ENCODE measurements around the gene SUPT5H. TPM values are rescaled to one million over a fixed set of nuclear protein-coding genes. Genes with fewer than 3 reads are reported as not detected.
"Not testable (repeated sequence)": the region's sequence is repeated elsewhere in the genome, so short reads cannot be mapped to it uniquely, and the experiment has no call there.

SUPT5H gene
- total RNA-seq, 1 experiment from 2014 or later = 59.9 TPM

DNA sequence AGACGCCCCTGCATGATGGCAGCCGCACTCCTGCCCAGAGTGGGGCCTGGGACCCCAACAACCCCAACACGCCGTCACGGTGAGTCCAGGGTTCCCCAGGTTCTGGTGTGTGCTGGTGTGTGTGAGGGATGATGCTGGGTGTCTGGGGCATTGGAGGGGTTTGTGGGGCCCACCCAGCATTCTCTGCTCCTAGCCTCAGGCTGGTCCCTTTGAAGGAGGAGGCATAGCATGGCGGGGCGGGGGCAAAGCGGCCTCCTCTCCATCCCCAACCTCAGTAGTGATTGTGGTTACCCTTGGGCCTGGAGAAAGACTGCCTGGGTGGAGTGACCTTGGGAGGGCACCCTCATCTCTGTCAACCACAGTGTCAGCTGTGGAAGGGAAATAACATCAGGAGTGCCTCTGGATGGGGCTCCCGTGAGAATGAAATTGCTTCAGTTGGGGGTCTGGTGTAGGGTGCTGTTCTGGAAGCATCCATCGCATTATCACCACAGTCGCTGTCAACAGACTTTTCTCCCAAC lies 28.1 kb downstream of the SUPT5H start:
- Histone ChIP-seq H3K9ac (ENCODE audit: low read length) (no peak overlapping the region), H3K27ac (ENCODE audit: low read length) (no peak overlapping the region), H3K27me3 (ENCODE audit: low read length) (no peaks in the 10 kb centered on the region), H4K20me1 (ENCODE audit: low read length) (no peaks in the 10 kb centered on the region), H3K36me3 (ENCODE audit: low read depth, low read length) (peaks cover 30% of the 10 kb centered on the region; the same call in 1 of the 2 replicates), H3K4me1 (ENCODE audit: insufficient read depth, low read length) (no peaks in the 10 kb centered on the region), H3K79me2 (ENCODE audit: low read length) (no peaks in the 10 kb centered on the region), H3K4me2 (ENCODE audit: low read length) (no peak overlapping the region), H3K9me3 (ENCODE audit: low read length) (no peaks in the 10 kb centered on the region), H3K9me2 (replicated peaks; ENCODE audit: low read length) (no peaks in the 10 kb centered on the region), H3F3A (ENCODE audit: low read length, unreplicated experiment) (no peaks in the 10 kb centered on the region), H2AFZ (ENCODE audit: low read length) (no peak overlapping the region), H3K4me3 (ENCODE audit: low read length) (no peak overlapping the region)
- no TSS peak for BruUV-seq (replicated peaks)
- DNase-seq (no peak), ATAC-seq (no peak; the same call in 1 of the 2 replicates)
- POLR2A ChIA-PET (ENCODE audit: unreplicated experiment) = no interaction called here
- CTCF ChIA-PET = interaction anchor here (0.6 kb wide), 2 partner anchors 25 to 38 kb away, joined by 3 read pairs; partner anchors contain the start of genes DLL3 and RPS16
- no peak for TF ChIP-seq EZH2 (IDR thresholded peaks at IDR 0.05; ENCODE audit: low read length, unreplicated experiment)
- intact Hi-C loops (cut with micrococcal nuclease) = loop anchor here (10.0 kb wide), 1 partner anchor 61 kb away; the partner anchor contains the start of gene EID2B

DNA sequence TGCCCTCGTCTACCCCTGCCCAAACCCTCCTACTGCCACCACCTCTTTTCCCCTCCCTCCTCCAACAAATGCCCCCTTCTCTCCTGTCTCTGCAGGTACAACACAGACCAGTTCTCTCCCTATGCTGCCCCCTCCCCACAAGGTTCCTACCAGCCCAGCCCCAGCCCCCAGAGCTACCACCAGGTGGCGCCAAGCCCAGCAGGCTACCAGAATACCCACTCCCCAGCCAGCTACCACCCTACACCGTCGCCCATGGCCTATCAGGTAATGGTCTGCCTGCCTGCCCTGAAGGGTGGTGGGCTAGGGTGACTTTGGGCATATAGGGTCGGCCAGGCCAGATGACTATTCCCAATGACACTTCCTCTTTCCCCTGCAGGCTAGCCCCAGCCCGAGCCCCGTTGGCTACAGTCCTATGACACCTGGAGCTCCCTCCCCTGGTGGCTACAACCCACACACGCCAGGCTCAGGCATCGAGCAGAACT lies 28.8 kb downstream of the SUPT5H start:
- no peak overlapping the region for H3K4me2 ChIP-seq (ENCODE audit: low read length)
- ChIA-PET CTCF (interaction anchor here (0.6 kb wide), 2 partner anchors 25 to 39 kb away, joined by 3 read pairs; partner anchors contain the start of genes DLL3 and RPS16), POLR2A (ENCODE audit: unreplicated experiment) (no interaction called here)
- H3K79me2 ChIP-seq (ENCODE audit: low read length) = no peaks in the 10 kb centered on the region
- H3K4me1 ChIP-seq (ENCODE audit: insufficient read depth, low read length) = no peaks in the 10 kb centered on the region
- H2AFZ ChIP-seq (ENCODE audit: low read length) = no peak overlapping the region
- H3K9me2 ChIP-seq (replicated peaks; ENCODE audit: low read length) = no peaks in the 10 kb centered on the region
- no peak overlapping the region for H3K9ac ChIP-seq (ENCODE audit: low read length)
- no TSS peak for BruUV-seq (replicated peaks)
- H3K9me3 ChIP-seq (ENCODE audit: low read length) = no peaks in the 10 kb centered on the region
- H3F3A ChIP-seq (ENCODE audit: low read length, unreplicated experiment) = no peaks in the 10 kb centered on the region
- no peaks in the 10 kb centered on the region for H4K20me1 ChIP-seq (ENCODE audit: low read length)
- H3K27me3 ChIP-seq (ENCODE audit: low read length) = no peaks in the 10 kb centered on the region
- intact Hi-C loops (cut with micrococcal nuclease) = loop anchor here (10.0 kb wide), 1 partner anchor 61 kb away; the partner anchor contains the start of gene EID2B
- H3K36me3 ChIP-seq (ENCODE audit: low read depth, low read length) = peaks cover 28% of the 10 kb centered on the region; the same call in 1 of the 2 replicates
- TF ChIP-seq, protein P1, sequence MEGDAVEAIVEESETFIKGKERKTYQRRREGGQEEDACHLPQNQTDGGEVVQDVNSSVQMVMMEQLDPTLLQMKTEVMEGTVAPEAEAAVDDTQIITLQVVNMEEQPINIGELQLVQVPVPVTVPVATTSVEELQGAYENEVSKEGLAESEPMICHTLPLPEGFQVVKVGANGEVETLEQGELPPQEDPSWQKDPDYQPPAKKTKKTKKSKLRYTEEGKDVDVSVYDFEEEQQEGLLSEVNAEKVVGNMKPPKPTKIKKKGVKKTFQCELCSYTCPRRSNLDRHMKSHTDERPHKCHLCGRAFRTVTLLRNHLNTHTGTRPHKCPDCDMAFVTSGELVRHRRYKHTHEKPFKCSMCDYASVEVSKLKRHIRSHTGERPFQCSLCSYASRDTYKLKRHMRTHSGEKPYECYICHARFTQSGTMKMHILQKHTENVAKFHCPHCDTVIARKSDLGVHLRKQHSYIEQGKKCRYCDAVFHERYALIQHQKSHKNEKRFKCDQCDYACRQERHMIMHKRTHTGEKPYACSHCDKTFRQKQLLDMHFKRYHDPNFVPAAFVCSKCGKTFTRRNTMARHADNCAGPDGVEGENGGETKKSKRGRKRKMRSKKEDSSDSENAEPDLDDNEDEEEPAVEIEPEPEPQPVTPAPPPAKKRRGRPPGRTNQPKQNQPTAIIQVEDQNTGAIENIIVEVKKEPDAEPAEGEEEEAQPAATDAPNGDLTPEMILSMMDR (conservative IDR thresholded peaks at IDR 0.05; ENCODE audit: low read depth, low read length) = peak; percentile 77
- no peak for TF ChIP-seq EZH2phosphoT487 (IDR thresholded peaks at IDR 0.05; ENCODE audit: borderline replicate concordance, low read length)
- no peak overlapping the region for H3K4me3 ChIP-seq (ENCODE audit: low read length)
- H3K27ac ChIP-seq (ENCODE audit: low read length) = no peak overlapping the region
- peak; percentile 69 for ATAC-seq
- peak; percentile 26 for DNase-seq

DNA sequence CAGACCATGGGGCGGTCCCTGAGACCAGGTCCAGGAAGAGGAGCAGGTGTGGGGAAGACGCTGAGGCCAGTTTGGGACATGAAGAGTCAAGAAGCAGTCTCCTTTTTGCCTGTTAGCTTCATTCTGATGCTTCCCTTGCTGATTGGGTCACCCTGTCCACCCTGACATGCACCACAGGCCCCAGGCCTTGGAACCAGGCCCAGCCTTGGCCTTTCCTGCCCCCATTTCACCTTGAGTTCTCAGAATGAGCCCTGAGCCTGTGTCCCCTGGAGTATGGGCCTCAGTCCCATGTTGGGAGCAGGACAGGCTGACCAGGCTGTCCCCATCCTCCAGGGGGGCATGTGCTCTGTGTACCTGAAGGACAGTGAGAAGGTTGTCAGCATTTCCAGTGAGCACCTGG lies 30.4 kb downstream of the SUPT5H start:
- peaks cover 13% of the 10 kb centered on the region; the same call in 1 of the 2 replicates for H3K36me3 ChIP-seq (ENCODE audit: low read depth, low read length)
- POLR2A ChIA-PET (ENCODE audit: unreplicated experiment) = no interaction called here
- no TSS peak for BruUV-seq (replicated peaks)
- H3K9me2 ChIP-seq (replicated peaks; ENCODE audit: low read length) = no peaks in the 10 kb centered on the region
- H3K4me2 ChIP-seq (ENCODE audit: low read length) = no peak overlapping the region
- intact Hi-C loops (cut with micrococcal nuclease) = loop anchor here (10.0 kb wide), 1 partner anchor 59 kb away; the partner anchor contains the start of gene EID2B
- no peaks in the 10 kb centered on the region for H3K27me3 ChIP-seq (ENCODE audit: low read length)
- H2AFZ ChIP-seq (ENCODE audit: low read length) = no peak overlapping the region
- no peak for ATAC-seq
- no peak overlapping the region for H3K9ac ChIP-seq (ENCODE audit: low read length)
- H3K27ac ChIP-seq (ENCODE audit: low read length) = no peak overlapping the region
- H3K79me2 ChIP-seq (ENCODE audit: low read length) = peaks cover 1% of the 10 kb centered on the region
- TF ChIP-seq EZH2phosphoT487 (IDR thresholded peaks at IDR 0.05; ENCODE audit: borderline replicate concordance, low read length) (no peak), EZH2 (IDR thresholded peaks at IDR 0.05; ENCODE audit: low read length, unreplicated experiment) (no peak)
- TF ChIP-seq, protein P1 (conservative IDR thresholded peaks at IDR 0.05; ENCODE audit: low read depth, low read length) = no peak
- H3K4me3 ChIP-seq (ENCODE audit: low read length) = no peak overlapping the region
- DNase-seq = no peak
- no peaks in the 10 kb centered on the region for H3K9me3 ChIP-seq (ENCODE audit: low read length)
- CTCF ChIA-PET = interaction anchor here (0.6 kb wide), 2 partner anchors 14 to 37 kb away, joined by 3 read pairs; no protein-coding TSS in a partner anchor
- no peaks in the 10 kb centered on the region for H3K4me1 ChIP-seq (ENCODE audit: insufficient read depth, low read length)
- no peaks in the 10 kb centered on the region for H3F3A ChIP-seq (ENCODE audit: low read length, unreplicated experiment)
- no peaks in the 10 kb centered on the region for H4K20me1 ChIP-seq (ENCODE audit: low read length)

DNA sequence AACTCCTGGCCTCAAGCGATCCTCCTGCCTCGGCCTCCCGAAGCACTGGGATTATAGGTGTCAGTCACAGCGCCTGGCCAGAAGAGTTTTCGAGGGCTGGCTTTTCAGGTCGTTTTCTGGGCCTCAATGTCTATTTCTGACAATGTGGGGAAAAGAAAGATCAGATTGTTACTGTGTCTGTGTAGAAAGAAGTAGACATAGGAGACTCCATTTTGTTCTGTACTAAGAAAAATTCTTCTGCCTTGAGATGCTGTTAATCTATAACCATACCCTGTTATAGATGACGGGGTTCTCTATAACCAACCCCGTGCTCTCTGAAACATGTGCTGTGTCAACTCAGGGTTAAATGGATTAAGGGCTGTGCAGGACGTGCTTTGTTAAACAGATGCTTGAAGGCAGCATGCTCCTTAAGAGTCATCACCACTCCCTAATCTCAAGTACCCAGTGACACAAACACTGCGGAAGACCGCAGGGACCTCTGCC lies 34.0 kb downstream of the SUPT5H start:
- BruUV-seq (replicated peaks); H4K20me1 ChIP-seq (ENCODE audit: low read length); H3K27ac ChIP-seq (ENCODE audit: low read length); H3K9me2 ChIP-seq (replicated peaks; ENCODE audit: low read length); H3K4me1 ChIP-seq (ENCODE audit: insufficient read depth, low read length); H3K36me3 ChIP-seq (ENCODE audit: low read depth, low read length); CTCF ChIA-PET; H3K4me2 ChIP-seq (ENCODE audit: low read length); H2AFZ ChIP-seq (ENCODE audit: low read length); ATAC-seq; DNase-seq; H3K4me3 ChIP-seq (ENCODE audit: low read length); H3K9ac ChIP-seq (ENCODE audit: low read length); POLR2A ChIA-PET (ENCODE audit: unreplicated experiment); H3K27me3 ChIP-seq (ENCODE audit: low read length); H3F3A ChIP-seq (ENCODE audit: low read length, unreplicated experiment); H3K9me3 ChIP-seq (ENCODE audit: low read length): not testable (repeated sequence)
- peaks cover 25% of the 10 kb centered on the region for H3K79me2 ChIP-seq (ENCODE audit: low read length)
- intact Hi-C loops (cut with micrococcal nuclease) = loop anchor here (10.0 kb wide), 1 partner anchor 55 kb away; the partner anchor contains the start of gene EID2B
